Rectal smooth muscle tissue (tissue), 1 donor: Measurements from ENCODE around the gene TEX29.

Source experiments
- H3K27ac ChIP-seq: one replicate; pipeline ENCODE4 v1.7.0; 2013; ENCODE audit warnings: low read depth, low read length, inconsistent platforms
- H3K27me3 ChIP-seq: one replicate; pipeline ENCODE4 v1.7.0; 2013; ENCODE audit warnings: low read length; ENCODE audit not compliant: control insufficient read depth, insufficient read depth
- H3K36me3 ChIP-seq: one replicate; pipeline ENCODE4 v1.7.0; 2013; ENCODE audit warnings: low read length; ENCODE audit not compliant: control insufficient read depth, insufficient read depth
- H3K4me1 ChIP-seq: one replicate; pipeline ENCODE4 v1.7.0; 2013; ENCODE audit warnings: low read length; ENCODE audit not compliant: control insufficient read depth, insufficient read depth
- H3K4me3 ChIP-seq: one replicate; pipeline ENCODE4 v1.7.0; 2013; ENCODE audit warnings: low read length
- H3K9ac ChIP-seq: one replicate; pipeline ENCODE4 v1.7.0; 2013; ENCODE audit warnings: low read length

TEX29 gene

GRCh38 chr13:111371720-111372119 is 51.3 kb downstream of the TEX29 start:
- H3K4me3 ChIP-seq, result no peak overlapping the region

GRCh38 chr13:111372651-111373425 is 52.4 kb downstream of the TEX29 start:
- no peak overlapping the region for H3K9ac ChIP-seq
- H3K36me3 ChIP-seq, result no peaks in the 10 kb centered on the region
- no peak overlapping the region for H3K4me3 ChIP-seq
- no peaks in the 10 kb centered on the region for H3K27me3 ChIP-seq
- no peaks in the 10 kb centered on the region for H3K4me1 ChIP-seq
- no peak overlapping the region for H3K27ac ChIP-seq

More at GRCh38 chr13:111371720-111372119, 51.3 kb downstream of the TEX29 start:
- H3K27ac ChIP-seq, result no peak overlapping the region
- no peaks in the 10 kb centered on the region for H3K27me3 ChIP-seq
- no peak overlapping the region for H3K9ac ChIP-seq
- H3K36me3 ChIP-seq, result no peaks in the 10 kb centered on the region
- H3K4me1 ChIP-seq, result no peaks in the 10 kb centered on the region

DNA sequence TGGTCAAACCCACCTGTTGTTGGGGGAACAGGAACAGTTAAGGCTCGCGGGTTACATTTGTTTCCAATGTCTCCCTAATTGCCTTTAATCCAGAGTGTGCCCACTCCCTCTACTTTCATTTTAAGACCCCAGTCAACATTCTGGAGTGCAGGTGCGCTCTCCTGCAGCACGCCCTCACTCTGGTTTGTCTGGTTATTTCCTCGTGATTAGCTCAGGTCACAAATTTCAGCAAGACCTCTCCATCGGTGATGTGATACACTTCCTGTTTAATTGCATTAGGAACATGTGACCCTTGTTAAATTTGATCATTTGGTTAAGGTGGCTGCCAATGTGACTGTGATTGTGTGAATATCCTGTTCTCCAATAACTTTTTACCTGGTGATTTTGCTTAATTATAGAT is 53.0 kb downstream of the TEX29 start:
- Histone ChIP-seq H3K4me1 (no peaks in the 10 kb centered on the region), H3K36me3 (no peaks in the 10 kb centered on the region), H3K4me3 (no peak overlapping the region), H3K27me3 (no peaks in the 10 kb centered on the region), H3K27ac (no peak overlapping the region), H3K9ac (no peak overlapping the region)

DNA sequence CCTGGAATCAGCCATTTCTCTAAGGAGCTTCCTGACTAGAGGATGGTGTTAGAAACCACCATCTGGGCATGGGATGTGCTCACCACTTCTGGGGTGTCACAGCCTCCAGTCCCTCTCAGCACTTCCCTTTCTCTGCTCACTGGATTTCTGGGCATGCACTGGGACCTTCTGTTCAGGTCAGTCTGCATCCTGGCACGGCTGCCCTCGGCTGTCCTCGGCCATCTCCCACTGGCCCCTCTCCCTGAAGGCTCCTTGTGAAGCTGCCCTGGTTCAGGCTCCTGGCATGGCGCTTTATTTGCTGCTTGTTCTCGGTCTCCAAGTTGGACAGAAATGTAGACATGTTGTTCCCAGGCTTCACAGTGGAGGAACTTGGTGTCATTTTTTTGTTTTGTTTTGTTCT is 60.0 kb downstream of the TEX29 start:
- no peak overlapping the region for H3K4me3 ChIP-seq
- H3K27ac ChIP-seq, result no peak overlapping the region
- no peaks in the 10 kb centered on the region for H3K4me1 ChIP-seq
- no peaks in the 10 kb centered on the region for H3K27me3 ChIP-seq
- H3K36me3 ChIP-seq, result no peaks in the 10 kb centered on the region
- H3K9ac ChIP-seq, result no peak overlapping the region

DNA sequence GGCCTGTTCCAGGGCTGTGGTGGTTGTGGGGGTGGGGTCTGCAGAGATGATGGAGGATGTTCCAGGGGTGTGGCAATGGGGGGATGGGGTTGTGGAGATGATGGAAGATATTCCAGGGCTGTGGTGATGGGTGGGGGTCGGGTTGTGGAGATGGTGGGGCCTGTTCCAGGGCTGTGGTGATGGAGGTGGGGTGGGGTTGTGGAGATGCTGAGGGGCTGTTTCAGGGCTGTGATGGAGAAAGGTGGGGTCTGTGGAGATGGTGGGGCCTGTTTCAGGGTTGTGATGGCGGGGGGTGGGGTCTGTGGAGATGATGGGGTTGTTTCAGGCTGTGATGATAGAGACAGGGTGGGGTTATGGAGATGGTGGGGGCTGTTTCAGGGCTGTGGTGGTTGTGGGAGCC is 62.0 kb downstream of the TEX29 start:
- Histone ChIP-seq H3K27ac (no peak overlapping the region), H3K4me1 (no peaks in the 10 kb centered on the region), H3K9ac (no peak overlapping the region), H3K27me3 (no peaks in the 10 kb centered on the region), H3K4me3 (no peak overlapping the region), H3K36me3 (no peaks in the 10 kb centered on the region)

DNA sequence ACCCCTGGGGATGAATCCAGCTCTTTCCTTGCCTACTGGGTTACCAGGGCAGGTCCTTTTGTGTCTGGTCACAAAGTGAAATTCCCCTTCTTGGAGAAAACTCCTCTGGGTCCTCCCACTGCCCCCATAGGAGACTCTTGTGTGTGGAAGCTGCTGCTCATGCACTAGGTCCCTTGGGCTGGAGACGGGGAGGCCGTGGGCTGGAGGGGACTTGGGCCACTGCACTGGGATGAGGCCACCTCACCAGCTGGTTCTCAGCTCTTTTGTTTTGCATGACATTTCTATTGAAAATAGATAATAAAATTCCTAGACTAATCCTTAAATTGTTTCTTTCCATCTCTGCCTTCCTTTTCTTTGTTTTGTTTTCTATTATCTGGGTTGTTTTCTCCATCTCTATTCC is 62.4 kb downstream of the TEX29 start:
- Histone ChIP-seq H3K4me3 (no peak overlapping the region), H3K27me3 (no peaks in the 10 kb centered on the region), H3K36me3 (no peaks in the 10 kb centered on the region), H3K9ac (no peak overlapping the region), H3K4me1 (no peaks in the 10 kb centered on the region), H3K27ac (no peak overlapping the region)

- no peak overlapping the region for H3K27ac ChIP-seq
- H3K27me3 ChIP-seq, result no peaks in the 10 kb centered on the region
- no peaks in the 10 kb centered on the region for H3K4me1 ChIP-seq
- H3K36me3 ChIP-seq, result no peaks in the 10 kb centered on the region
- H3K4me3 ChIP-seq, result no peak overlapping the region
- H3K9ac ChIP-seq, result no peak overlapping the region
Observed at GRCh38 chr13:111383591-111384440, 63.4 kb downstream of the TEX29 start.

DNA sequence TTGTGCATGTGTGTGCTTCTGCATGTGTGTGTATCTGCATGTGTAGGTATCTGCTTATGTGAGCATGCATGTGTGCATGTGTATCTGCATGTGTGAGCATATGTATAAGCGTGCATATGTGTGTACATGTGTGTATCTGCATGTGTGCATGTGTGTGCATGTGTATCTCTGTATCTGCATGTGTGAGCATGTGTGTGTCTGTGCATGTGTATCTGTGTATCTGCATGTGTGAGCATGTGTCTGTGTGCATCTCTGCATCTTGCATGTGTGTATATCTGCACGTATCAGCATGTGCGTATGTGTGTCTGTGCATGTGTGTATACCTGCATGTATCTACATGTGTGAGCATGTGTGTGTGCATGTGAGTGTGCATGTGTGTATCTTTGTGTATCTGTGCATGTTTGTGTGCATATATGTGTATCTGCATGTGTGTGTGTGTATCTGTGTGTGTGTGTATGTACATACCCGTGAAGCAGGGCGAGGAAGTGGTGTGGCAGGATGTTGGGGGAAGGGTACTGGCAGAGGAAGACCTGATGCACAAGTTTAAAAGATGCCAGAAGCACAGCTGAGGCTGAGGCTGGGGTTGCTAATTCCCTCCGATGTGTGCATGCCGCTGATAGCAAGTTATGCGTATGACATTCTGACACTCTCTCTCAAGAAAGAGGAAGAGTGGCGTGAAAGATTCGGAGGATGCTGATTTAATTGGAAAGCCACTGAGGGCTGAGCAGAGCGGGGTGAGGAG is 64.2 kb downstream of the TEX29 start:
- H3K9ac ChIP-seq, result no peak overlapping the region
- H3K4me1 ChIP-seq, result no peaks in the 10 kb centered on the region
- no peak overlapping the region for H3K27ac ChIP-seq
- no peak overlapping the region for H3K4me3 ChIP-seq
- H3K36me3 ChIP-seq, result no peaks in the 10 kb centered on the region
- H3K27me3 ChIP-seq, result no peaks in the 10 kb centered on the region

DNA sequence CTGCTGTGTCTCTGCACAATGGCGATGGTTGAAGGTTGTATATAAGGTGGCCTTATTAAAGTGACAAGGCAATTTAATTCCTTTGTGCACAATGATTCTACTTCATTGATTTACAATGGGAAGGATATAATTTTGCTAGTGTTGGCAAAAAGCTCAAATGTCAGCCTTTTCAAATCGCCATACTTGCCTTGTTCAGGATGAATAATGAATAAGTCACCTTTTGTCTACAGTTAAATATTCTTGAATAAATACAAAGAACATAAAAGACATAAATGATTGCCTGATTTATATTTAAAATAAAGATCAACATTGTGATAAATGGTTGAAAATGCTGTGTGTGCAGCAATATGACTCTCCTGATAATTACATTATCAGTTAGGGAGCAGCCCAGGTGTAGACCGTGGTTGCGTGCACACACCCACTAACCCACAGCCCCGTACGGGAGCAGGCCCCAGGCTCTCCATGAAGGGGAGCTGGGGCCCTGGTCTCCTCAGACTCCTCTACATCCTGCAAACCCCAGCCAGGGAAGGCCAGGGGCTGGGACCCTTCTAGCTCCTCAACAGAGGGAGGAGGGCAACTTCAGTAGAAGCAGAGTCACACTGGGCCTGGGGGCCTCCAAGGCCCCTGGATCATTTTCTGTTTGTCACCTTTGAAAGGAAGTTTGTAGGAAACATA is 64.9 kb downstream of the TEX29 start:
- Histone ChIP-seq H3K4me3 (no peak overlapping the region), H3K36me3 (no peaks in the 10 kb centered on the region), H3K27me3 (no peaks in the 10 kb centered on the region), H3K27ac (no peak overlapping the region), H3K4me1 (no peaks in the 10 kb centered on the region), H3K9ac (no peak overlapping the region)

GRCh38 chr13:111387026-111387871 is 66.8 kb downstream of the TEX29 start:
- Histone ChIP-seq H3K4me3 (no peak overlapping the region), H3K27me3 (no peaks in the 10 kb centered on the region), H3K4me1 (no peaks in the 10 kb centered on the region), H3K36me3 (no peaks in the 10 kb centered on the region), H3K27ac (no peak overlapping the region), H3K9ac (no peak overlapping the region)

DNA sequence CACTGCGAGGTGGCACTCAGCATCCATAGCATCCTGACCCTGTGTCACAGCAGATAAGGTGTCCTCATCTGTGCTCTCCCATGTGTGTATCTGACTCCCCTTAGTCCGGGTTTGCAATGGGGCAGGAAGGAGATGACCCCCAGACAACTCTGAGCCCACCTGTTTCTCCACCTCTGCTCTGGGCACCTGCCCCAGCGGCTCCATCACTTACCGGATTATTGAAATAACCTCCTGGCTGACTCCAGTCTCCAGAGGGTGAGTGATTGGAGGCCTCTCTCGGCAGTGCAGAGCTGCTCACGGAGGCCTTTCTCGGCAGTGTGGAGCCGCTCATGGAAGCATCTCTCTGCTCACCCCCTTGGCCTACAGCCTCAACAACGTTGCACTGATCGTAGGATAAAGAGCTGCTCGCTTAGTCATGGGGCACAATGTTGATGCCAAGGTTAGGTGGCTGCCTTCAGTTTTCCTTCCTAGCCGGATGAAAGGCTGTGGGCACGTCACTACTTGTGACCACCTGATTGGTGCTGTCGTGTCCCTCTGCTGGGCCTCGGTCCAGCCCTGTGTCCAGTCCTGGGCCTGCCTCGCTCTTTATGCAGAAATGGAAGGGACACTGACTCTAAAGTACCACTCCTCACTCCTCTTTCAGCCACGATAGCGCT is 67.6 kb downstream of the TEX29 start:
- Histone ChIP-seq H3K27ac (no peak overlapping the region), H3K4me1 (no peaks in the 10 kb centered on the region), H3K36me3 (no peaks in the 10 kb centered on the region), H3K27me3 (no peaks in the 10 kb centered on the region), H3K4me3 (no peak overlapping the region), H3K9ac (no peak overlapping the region)
